Stimulated activated CD4-positive, alpha-beta T cell treated with anti-CD3 and anti-CD28 coated beads, Interleukin-1b, Interleukin-23, amount 100 ng/mL, for 1 hour (primary cell): ENCODE results near the gene PRPF19.
A peak's percentile ranks its signal among the peaks of the same experiment; 100 is the strongest.
"Not testable (repeated sequence)": the region's sequence is repeated elsewhere in the genome, so short reads cannot be mapped to it uniquely, and the experiment has no call there.

ENCODE experiments used
- DNase-seq, 2 donors: peaks; one replicate each; pipeline ENCODE4 v3.0.0-alpha.2; 2020; ENCODE audit warnings: low read depth in 2 of 2

The PRPF19 gene

DNA sequence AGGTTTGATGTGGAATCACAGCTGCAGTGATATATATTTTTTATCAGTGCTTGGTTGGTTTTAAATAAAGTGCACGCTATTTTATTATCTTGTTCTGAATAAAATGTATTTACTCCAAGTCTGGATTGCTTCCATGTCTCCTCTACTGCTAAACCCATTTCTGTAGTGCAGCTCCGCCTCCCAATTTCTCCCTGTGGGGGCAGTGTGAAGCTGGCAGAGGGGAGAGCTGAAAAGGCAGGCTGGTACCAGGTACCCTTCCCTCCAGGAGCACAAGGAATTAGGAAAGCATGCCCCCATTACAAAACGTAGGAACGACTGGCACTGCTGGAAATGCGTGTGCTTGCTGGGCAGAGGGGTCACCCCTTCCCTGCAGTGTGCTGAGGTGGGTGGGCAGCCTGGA, 16.9 kb upstream of the PRPF19 start:
- DNase-seq = no peak

GRCh38 chr11:60922906-60923305, 16.5 kb upstream of the PRPF19 start:
- no peak for DNase-seq

DNA sequence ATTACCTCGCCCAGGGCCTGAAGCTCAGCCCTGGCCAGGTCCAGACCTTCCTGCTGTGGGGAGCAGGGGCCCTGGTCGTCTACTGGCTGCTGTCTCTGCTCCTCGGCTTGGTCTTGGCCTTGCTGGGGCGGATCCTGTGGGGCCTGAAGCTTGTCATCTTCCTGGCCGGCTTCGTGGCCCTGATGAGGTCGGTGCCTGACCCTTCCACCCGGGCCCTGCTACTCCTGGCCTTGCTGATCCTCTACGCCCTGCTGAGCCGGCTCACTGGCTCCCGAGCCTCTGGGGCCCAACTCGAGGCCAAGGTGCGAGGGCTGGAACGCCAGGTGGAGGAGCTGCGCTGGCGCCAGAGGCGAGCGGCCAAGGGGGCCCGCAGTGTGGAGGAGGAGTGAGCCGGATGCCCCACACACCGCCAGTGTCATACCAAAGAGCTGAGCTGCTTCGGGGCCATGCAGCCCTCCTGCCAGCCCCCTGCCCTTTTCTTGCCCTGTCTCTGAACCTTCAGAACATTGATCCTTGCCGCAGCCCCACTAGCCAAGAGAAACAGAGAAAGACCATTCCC, 15.5 kb upstream of the PRPF19 start:
- no peak for DNase-seq

DNA sequence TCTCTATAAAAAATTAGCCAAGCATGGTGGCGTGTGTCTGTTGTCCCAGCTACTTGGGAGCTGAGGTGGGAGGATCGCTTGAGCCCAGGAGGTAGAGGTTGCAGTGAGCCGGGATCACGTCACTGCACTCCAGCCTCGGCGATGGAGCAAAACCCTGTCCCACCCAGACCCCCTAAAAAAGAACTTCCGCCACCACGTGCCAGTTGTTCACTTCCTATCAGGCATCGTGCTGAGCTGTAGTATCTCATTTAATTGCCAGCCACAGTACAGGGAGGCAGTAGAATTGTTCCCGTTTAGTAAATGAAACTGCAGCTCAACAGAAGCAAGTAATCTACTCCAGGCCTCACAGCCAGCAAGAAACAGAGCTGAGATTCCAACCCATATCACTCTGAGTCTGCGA, 14.9 kb upstream of the PRPF19 start:
- DNase-seq = no peak

DNA sequence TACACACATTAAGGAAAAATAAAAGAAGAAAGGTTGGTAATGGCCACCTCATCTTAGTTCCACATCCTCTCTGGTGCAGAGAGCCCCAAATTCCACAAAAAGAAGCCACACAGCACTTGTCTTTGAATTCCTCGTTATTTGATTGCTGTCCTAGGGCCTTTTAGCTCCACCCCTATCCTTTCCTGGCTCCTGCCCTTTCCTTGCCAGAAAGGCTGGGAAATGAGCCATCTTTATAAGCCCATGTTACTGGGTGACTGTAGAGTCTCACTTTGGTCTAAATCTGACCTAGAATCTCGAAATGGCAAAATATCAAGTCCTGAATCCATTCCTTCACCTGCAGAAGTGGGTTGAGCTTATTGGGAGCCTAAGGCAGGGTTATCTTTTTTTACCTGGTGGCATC, 13.6 kb upstream of the PRPF19 start:
- no peak for DNase-seq

- no peak for DNase-seq
Measured at GRCh38 chr11:60919320-60919719, 12.9 kb upstream of the PRPF19 start.

GRCh38 chr11:60918939-60919265, 12.5 kb upstream of the PRPF19 start:
- DNase-seq = no peak

- DNase-seq = no peak
Measured at GRCh38 chr11:60918251-60918938, 12.0 kb upstream of the PRPF19 start.

DNA sequence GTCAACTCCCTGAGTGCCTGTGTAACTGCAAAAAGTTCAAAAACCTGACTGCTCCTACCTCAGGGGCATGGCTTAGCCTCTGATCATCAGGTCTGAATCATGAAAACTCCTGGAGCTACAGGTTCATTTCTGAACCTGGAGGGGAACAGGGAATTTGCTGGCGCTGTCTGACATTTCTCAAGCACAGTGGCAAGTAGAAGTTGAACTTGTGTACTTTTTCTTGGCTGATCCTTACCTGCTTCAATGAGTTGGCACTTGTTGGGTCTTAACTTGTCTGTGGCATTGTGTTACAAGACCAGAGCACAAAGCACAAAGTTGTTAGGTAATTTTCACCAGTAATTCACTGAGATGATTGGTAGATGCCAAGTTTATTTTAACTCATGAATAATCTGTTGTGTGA, 10.9 kb upstream of the PRPF19 start:
- no peak for DNase-seq

GRCh38 chr11:60916669-60917206, 10.4 kb upstream of the PRPF19 start:
- no peak for DNase-seq

- DNase-seq = peak in 1 of 2 donors; percentile 45
Measured at GRCh38 chr11:60915248-60915914, 9.0 kb upstream of the PRPF19 start.

- DNase-seq = no peak
Measured at GRCh38 chr11:60914633-60915247, 8.4 kb upstream of the PRPF19 start.

- peak; percentile 64 to 73 for DNase-seq
Measured at GRCh38 chr11:60913793-60914632, 7.6 kb upstream of the PRPF19 start, which contains the start of gene TMEM109. TSS of gene TMEM109 (plus strand) at chr11:60914158. CDS start at chr11:60919694, 5,536 bp downstream.

- no peak for DNase-seq
Measured at GRCh38 chr11:60912851-60913528, 6.6 kb upstream of the PRPF19 start.

DNA sequence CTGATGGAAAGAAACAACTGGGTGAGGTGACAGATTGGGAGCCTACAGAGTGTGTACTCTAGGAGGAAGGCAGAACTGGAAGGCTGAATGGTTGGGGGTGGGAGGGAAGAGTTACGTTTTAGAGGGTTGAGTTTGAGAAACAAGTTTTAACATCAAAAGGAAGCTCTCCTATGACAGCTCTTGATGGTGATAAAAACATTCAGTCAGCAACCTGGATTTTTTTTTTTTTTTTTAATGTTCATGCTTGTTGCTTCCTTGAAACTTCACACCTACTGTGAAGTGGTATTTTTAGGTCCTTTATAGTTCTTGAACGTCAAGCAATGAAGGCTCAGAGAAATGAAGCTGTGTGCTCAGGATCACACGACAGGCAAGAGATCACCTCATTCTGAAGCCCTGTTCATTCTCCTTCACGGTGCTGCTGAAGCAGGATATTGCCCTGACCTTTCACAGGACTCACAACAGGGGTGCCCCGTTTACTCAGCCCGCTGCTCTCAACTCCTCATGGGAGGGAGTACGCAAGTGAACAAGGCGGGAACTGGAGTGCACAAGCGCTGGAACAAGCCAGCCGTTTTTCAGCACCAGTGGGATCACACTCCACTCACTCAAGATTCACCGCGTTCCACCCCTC, 6.0 kb upstream of the PRPF19 start:
- DNase-seq = no peak

DNA sequence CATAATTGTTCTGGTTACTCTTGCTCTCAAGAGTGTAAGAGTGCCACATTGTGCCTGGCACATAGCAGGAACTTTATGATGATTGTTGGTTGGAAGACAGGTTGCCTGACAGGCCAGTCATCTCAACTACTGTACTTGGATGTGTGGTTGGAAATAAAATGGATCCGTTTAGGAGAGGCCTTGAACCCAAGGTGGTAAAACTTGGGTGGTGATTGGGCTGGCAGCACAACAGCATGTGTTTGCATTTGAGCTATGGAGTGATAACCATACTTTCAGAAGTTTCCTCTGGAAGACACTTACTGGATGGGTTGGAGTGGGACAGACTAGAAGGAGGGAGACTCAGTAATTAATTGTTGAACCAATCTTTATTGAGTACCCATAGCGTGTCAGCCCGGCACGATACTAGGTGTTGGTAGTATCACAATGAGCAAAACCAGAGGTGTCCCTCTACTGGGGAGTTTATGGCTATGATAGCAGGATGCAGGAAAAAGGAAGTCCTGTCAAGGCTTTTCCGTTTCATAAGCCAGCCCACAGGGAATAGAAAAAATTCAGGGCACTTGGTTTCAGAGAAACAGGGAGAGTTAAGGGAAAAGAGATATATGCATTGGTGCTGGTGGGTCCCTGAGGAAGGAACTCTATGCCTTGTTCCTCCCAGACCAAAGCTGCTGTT, 4.5 kb upstream of the PRPF19 start:
- DNase-seq = no peak

GRCh38 chr11:60910281-60910687, 3.9 kb upstream of the PRPF19 start:
- DNase-seq = no peak

GRCh38 chr11:60909680-60910280, 3.4 kb upstream of the PRPF19 start:
- not testable (repeated sequence) for DNase-seq

GRCh38 chr11:60908803-60909202, 2.4 kb upstream of the PRPF19 start:
- no peak for DNase-seq
